Measurements from ENCODE around the gene EIF3C.
"Not testable (repeated sequence)": the region's sequence is repeated elsewhere in the genome, so short reads cannot be mapped to it uniquely, and the experiment has no call there.

Gene EIF3C

DNA sequence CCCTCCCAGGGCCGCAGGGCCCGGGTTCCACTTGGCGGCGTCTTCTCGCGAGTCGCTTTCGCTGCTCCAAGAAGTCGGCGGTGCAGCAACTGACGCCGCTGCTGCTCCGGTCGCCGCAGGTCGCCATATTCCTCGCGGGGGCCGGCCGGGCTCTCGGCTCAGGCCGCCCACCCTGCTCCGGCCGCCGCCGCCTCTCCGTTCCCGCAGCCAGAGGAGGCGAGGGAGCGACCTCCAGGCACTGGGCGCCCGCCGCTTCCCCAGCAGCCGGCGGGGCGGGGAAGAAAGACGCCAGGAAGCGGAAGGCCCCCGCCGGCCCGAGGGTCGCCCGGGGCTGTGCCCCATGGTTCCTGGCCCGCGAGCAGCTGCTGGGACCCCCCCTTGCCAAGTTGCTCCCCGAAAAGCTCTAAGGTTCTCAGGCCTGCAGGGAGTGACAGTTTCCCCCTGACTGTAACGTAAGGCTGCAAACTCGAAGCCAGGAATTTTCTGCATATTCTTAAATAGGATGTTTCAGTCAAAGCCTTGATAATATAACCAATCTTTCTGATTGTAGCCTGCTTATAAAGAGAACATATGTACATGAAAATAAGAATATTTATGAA is 39.3 kb downstream of the EIF3C start:
- not testable (repeated sequence) for H3K4me1 ChIP-seq (ENCODE audit: control insufficient read depth in 1 of 2, insufficient read depth in 2 of 2, low read length in 2 of 2); H2AFZ ChIP-seq (ENCODE audit: insufficient read depth, low read length, poor library complexity); H3K9ac ChIP-seq (ENCODE audit: low read length); H3K79me2 ChIP-seq (ENCODE audit: control insufficient read depth, insufficient read depth, low read length, poor library complexity); H3K36me3 ChIP-seq (ENCODE audit: control insufficient read depth in 1 of 2, insufficient read depth in 2 of 2, low read length in 2 of 2); H2AK5ac ChIP-seq (ENCODE audit: low read length); H3K9me3 ChIP-seq (ENCODE audit: insufficient read depth, low read depth, low read length); H3K4me2 ChIP-seq (ENCODE audit: low read length); H3K79me1 ChIP-seq (ENCODE audit: low read length); H3K27me3 ChIP-seq (ENCODE audit: insufficient read depth, low read length); H3K23ac ChIP-seq (ENCODE audit: low read length); H2BK5ac ChIP-seq (ENCODE audit: low read depth, low read length, poor library complexity); H3K27ac ChIP-seq (ENCODE audit: low read depth, low read length); H4K91ac ChIP-seq (ENCODE audit: low read depth, low read length); H4K12ac ChIP-seq (ENCODE audit: low read depth, low read length); H2BK120ac ChIP-seq (ENCODE audit: insufficient read depth, low read length, poor library complexity); H3K4ac ChIP-seq (ENCODE audit: low read depth, low read length); H3K14ac ChIP-seq (ENCODE audit: low read length); H2BK12ac ChIP-seq (ENCODE audit: low read length); H3K18ac ChIP-seq (ENCODE audit: low read length); H3K4me3 ChIP-seq (ENCODE audit: low read depth, low read length); DNase-seq; H4K8ac ChIP-seq (ENCODE audit: low read depth, low read length)
- no CpG with 5 or more reads among the region's 48 CpGs for WGBS (ENCODE audit: extremely low coverage, insufficient coverage, insufficient read length)

DNA sequence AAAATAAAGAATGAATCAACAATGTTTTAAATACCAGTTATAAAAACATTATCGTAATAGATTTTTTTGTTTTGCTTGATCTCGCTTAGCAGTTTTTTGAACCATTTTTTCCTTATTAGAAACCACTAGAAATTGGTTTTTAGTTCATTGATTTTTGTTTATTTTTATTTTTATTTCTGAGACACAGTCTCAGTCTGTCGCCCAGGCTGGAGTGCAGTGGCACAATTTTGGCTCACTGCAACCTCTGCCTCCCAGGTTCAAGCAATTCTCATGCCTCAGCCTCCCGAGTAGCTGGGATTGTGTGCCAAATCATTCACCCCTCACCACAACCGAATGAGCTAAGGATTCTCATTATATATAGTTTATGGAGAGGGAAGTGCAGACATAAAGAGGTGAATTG is 40.2 kb downstream of the EIF3C start, which contains the start of gene NPIPB9:
TSS of gene NPIPB9 (plus strand) at position 301 of the 400 bp plus-strand sequence.
- H4K12ac ChIP-seq (ENCODE audit: low read depth, low read length); H3K4me1 ChIP-seq (ENCODE audit: control insufficient read depth in 1 of 2, insufficient read depth in 2 of 2, low read length in 2 of 2); H2BK12ac ChIP-seq (ENCODE audit: low read length); H3K36me3 ChIP-seq (ENCODE audit: control insufficient read depth in 1 of 2, insufficient read depth in 2 of 2, low read length in 2 of 2); H4K8ac ChIP-seq (ENCODE audit: low read depth, low read length); H3K4me3 ChIP-seq (ENCODE audit: low read depth, low read length); H3K23ac ChIP-seq (ENCODE audit: low read length); H3K27ac ChIP-seq (ENCODE audit: low read depth, low read length); H3K9ac ChIP-seq (ENCODE audit: low read length); H2AFZ ChIP-seq (ENCODE audit: insufficient read depth, low read length, poor library complexity); H3K4ac ChIP-seq (ENCODE audit: low read depth, low read length); H3K27me3 ChIP-seq (ENCODE audit: insufficient read depth, low read length); H3K9me3 ChIP-seq (ENCODE audit: insufficient read depth, low read depth, low read length); H2AK5ac ChIP-seq (ENCODE audit: low read length); H2BK5ac ChIP-seq (ENCODE audit: low read depth, low read length, poor library complexity); H3K79me1 ChIP-seq (ENCODE audit: low read length); H4K91ac ChIP-seq (ENCODE audit: low read depth, low read length); DNase-seq; H3K4me2 ChIP-seq (ENCODE audit: low read length); H2BK120ac ChIP-seq (ENCODE audit: insufficient read depth, low read length, poor library complexity); H3K18ac ChIP-seq (ENCODE audit: low read length); H3K79me2 ChIP-seq (ENCODE audit: control insufficient read depth, insufficient read depth, low read length, poor library complexity); H3K14ac ChIP-seq (ENCODE audit: low read length): not testable (repeated sequence)
- WGBS (ENCODE audit: extremely low coverage, insufficient coverage, insufficient read length), result no CpG with 5 or more reads among the region's 5 CpGs

DNA sequence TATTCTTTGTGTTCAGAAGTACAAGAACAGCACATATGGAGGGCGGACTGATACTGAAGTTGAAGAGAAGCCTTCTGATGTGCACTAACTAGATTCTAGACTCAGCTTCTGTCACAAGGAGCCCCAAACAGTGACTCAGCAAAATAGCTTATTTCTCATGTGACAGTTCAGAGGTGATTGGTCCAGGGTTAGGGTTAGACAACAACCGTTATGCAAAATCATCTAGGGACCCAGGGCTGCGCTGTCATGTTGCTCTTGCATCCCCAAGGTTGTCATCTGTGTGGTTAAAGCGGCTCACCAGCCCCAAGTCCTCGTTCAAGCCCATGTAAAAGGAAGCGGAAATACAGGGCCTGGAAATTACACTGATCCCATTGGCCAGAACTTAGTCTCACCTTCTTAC is 70.4 kb downstream of the EIF3C start:
- WGBS (ENCODE audit: extremely low coverage, insufficient coverage, insufficient read length), result no CpG with 5 or more reads among the region's 6 CpGs
- not testable (repeated sequence) for H4K8ac ChIP-seq (ENCODE audit: low read depth, low read length); H3K27me3 ChIP-seq (ENCODE audit: insufficient read depth, low read length)

DNA sequence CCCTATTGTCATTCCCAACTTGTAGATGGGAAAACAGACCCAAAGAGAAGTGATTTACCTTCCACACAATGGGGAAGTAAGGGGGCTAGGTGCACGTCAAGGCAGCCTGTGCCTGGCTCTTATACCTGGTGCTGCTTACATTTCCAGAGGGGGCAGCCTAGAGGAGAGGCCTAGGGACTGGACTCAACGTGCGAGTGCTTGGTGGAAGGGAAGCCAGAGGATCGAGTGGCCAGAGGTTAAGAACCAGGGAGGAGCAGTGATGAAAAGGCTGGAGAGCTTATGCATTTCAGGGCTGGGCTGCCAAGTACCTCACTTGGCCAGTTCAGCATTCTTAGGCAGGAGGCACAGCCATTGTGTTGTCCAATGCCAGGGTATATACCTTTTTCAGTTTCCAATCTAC is 71.1 kb downstream of the EIF3C start:
- H3K27me3 ChIP-seq (ENCODE audit: insufficient read depth, low read length); DNase-seq; H3K4me3 ChIP-seq (ENCODE audit: low read depth, low read length); H2BK120ac ChIP-seq (ENCODE audit: insufficient read depth, low read length, poor library complexity); H4K8ac ChIP-seq (ENCODE audit: low read depth, low read length); H2BK5ac ChIP-seq (ENCODE audit: low read depth, low read length, poor library complexity); H2AK5ac ChIP-seq (ENCODE audit: low read length); H3K14ac ChIP-seq (ENCODE audit: low read length); H3K9ac ChIP-seq (ENCODE audit: low read length); H2AFZ ChIP-seq (ENCODE audit: insufficient read depth, low read length, poor library complexity); H2BK12ac ChIP-seq (ENCODE audit: low read length); H3K27ac ChIP-seq (ENCODE audit: low read depth, low read length); H3K4me2 ChIP-seq (ENCODE audit: low read length); H3K18ac ChIP-seq (ENCODE audit: low read length); H3K9me3 ChIP-seq (ENCODE audit: insufficient read depth, low read depth, low read length); H4K91ac ChIP-seq (ENCODE audit: low read depth, low read length); H3K79me1 ChIP-seq (ENCODE audit: low read length); H3K4ac ChIP-seq (ENCODE audit: low read depth, low read length); H3K4me1 ChIP-seq (ENCODE audit: control insufficient read depth in 1 of 2, insufficient read depth in 2 of 2, low read length in 2 of 2); H3K36me3 ChIP-seq (ENCODE audit: control insufficient read depth in 1 of 2, insufficient read depth in 2 of 2, low read length in 2 of 2); H3K23ac ChIP-seq (ENCODE audit: low read length); H3K79me2 ChIP-seq (ENCODE audit: control insufficient read depth, insufficient read depth, low read length, poor library complexity); H4K12ac ChIP-seq (ENCODE audit: low read depth, low read length): not testable (repeated sequence)
- WGBS (ENCODE audit: extremely low coverage, insufficient coverage, insufficient read length), result no CpG with 5 or more reads among the region's 4 CpGs

More for the DNA sequence above, 70.4 kb downstream of the EIF3C start:
- DNase-seq; H3K36me3 ChIP-seq (ENCODE audit: control insufficient read depth in 1 of 2, insufficient read depth in 2 of 2, low read length in 2 of 2); H4K91ac ChIP-seq (ENCODE audit: low read depth, low read length); H2AK5ac ChIP-seq (ENCODE audit: low read length); H3K9me3 ChIP-seq (ENCODE audit: insufficient read depth, low read depth, low read length); H3K4me2 ChIP-seq (ENCODE audit: low read length); H3K79me1 ChIP-seq (ENCODE audit: low read length); H3K27ac ChIP-seq (ENCODE audit: low read depth, low read length); H2BK120ac ChIP-seq (ENCODE audit: insufficient read depth, low read length, poor library complexity); H3K79me2 ChIP-seq (ENCODE audit: control insufficient read depth, insufficient read depth, low read length, poor library complexity); H3K18ac ChIP-seq (ENCODE audit: low read length); H3K9ac ChIP-seq (ENCODE audit: low read length); H2AFZ ChIP-seq (ENCODE audit: insufficient read depth, low read length, poor library complexity); H3K4ac ChIP-seq (ENCODE audit: low read depth, low read length); H2BK5ac ChIP-seq (ENCODE audit: low read depth, low read length, poor library complexity); H2BK12ac ChIP-seq (ENCODE audit: low read length); H3K4me1 ChIP-seq (ENCODE audit: control insufficient read depth in 1 of 2, insufficient read depth in 2 of 2, low read length in 2 of 2); H3K23ac ChIP-seq (ENCODE audit: low read length); H4K12ac ChIP-seq (ENCODE audit: low read depth, low read length); H3K14ac ChIP-seq (ENCODE audit: low read length); H3K4me3 ChIP-seq (ENCODE audit: low read depth, low read length): not testable (repeated sequence)
